Measurements from ENCODE around the gene GNPTAB. TPM values are rescaled to one million over a fixed set of nuclear protein-coding genes. Genes with fewer than 3 reads are reported as not detected.
"Not testable (repeated sequence)": the region's sequence is repeated elsewhere in the genome, so short reads cannot be mapped to it uniquely, and the experiment has no call there.

Gene GNPTAB
- total RNA-seq, 2 donors from 2014 or later: 139 to 186 TPM

DNA sequence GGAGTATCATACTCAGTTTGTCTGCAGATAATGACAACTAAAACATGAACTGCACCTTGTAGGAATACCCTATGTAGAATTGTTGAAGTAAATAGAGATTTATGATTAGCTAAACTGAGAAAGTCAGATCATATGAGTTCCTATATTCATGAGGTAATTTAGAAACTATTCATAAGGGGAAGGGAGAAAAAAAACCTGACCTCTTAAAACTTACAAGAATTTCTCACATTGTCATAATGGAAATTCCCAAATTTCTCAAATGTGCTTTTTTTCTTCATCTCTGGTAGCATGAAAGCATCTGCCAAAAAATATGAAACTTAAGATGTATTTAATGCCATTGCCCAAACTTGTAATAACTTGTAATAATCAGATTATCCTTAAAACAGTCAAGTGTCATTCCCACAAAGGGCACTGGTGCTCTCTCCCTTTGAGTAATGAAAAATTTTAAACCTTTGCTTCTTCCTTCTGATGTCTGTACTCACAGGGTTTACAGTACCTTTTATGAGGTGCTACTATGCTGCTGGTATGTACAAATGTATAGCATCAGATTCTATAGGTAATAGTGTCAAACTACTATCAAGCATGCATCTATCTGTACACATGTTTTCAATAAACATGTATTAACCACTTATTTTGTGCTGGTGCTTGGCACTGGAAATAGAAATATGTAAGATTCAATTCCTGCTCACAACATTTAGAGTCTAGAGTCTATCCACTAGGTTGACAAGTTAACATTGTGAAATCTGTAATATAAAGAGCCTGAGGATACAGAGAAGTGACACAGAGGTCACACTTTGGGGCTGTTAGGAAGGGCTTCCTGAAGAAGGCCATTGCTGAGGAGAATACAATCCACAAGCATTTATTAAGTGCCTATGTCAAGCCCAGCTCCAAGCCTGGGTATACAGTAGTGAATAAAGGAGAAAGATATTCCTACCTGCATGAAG is 29.2 kb upstream of the GNPTAB start:
- Mint-ChIP-seq H3K4me1 (ENCODE audit: low read depth in 2 of 2) (peaks cover 38 to 40% of the 10 kb centered on the region in 2 donors), H3K9me3 (peaks cover 1% of the 10 kb centered on the region), H3K27ac (no peak overlapping the region), H3K4me3 (peak overlapping the region; percentile 76), H3K36me3 (peaks cover 7% of the 10 kb centered on the region), H3K27me3 (no peaks in the 10 kb centered on the region)
- DNase-seq (ENCODE audit: low spot score) (no peak), ATAC-seq (peak; percentile 75 to 80)

DNA sequence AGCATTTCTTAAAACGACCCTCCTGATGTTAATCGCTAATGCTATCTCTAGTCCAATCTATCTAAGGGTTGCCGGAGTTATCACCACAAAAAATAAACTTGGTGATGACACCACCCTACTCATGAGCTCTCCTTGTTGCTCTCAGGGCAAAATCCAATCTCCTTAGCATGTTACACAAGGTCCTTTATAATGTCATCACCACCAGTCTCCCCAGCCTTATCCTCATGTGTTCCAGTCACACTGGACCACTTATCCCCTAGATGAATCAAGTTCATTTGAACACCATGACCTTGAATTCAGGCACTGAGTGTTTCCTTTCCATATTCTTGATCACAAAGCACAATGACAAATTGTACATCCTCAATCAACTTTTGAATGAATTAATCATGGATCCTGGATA is 27.6 kb upstream of the GNPTAB start:
- H3K9me3 Mint-ChIP-seq: no peaks in the 10 kb centered on the region
- H3K4me3 Mint-ChIP-seq: no peak overlapping the region
- DNase-seq (ENCODE audit: low spot score) (no peak), ATAC-seq (no peak)
- H3K27ac Mint-ChIP-seq: no peak overlapping the region
- H3K27me3 Mint-ChIP-seq: no peaks in the 10 kb centered on the region
- peaks cover 5% of the 10 kb centered on the region for H3K36me3 Mint-ChIP-seq
- H3K4me1 Mint-ChIP-seq (ENCODE audit: low read depth in 2 of 2): peaks cover 42 to 46% of the 10 kb centered on the region in 2 donors

DNA sequence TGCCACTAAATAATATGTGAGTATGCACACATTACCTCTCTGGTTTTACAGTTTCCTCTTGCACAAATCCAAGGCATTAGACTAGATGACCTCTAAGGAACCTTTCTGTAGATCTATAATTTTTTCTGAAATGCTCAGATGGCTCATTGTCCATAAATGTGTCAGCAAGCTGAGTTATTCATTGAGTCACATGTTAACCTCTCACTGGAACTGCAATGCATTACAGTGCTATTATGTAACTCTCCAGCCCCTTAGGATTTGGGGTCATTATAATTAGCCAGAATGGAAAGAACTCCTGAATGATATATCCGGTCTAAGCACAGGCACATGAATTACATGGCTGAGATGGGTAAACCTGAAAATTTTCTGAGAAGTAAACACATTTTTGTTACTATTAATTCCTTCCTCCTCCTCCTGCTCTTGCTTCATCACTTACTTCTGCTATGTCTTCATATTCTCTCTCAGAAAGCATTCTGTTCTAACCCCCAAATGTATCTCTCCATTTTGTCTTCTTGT is 26.3 kb upstream of the GNPTAB start:
- no peaks in the 10 kb centered on the region for H3K9me3 Mint-ChIP-seq
- no peak for DNase-seq (ENCODE audit: low spot score)
- no peak overlapping the region for H3K4me3 Mint-ChIP-seq
- no peak overlapping the region for H3K27ac Mint-ChIP-seq
- H3K36me3 Mint-ChIP-seq: peaks cover 5% of the 10 kb centered on the region
- H3K4me1 Mint-ChIP-seq (ENCODE audit: low read depth in 2 of 2): peaks cover 40 to 46% of the 10 kb centered on the region in 2 donors
- peak; percentile 58 to 63 for ATAC-seq
- H3K27me3 Mint-ChIP-seq: no peaks in the 10 kb centered on the region

DNA sequence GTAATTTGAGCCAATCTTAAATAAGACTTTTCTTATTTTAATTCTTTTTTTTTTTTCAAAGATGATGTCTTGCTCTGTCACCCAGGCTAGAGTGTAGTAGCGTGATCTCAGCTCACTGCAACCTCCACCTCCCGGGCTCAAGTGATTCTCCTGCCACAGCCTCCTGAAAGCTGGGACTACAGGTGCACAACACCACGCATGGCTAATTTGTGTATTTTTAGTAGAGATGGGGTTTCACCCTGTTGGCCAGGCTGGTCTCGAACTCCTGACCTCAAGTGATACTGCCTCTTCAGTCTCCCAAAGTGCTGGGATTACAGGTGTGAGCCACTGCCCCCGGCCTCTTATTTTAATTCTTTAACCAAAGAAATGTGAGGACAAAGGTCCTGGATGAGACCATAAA is 25.9 kb upstream of the GNPTAB start:
- ATAC-seq; H3K4me3 Mint-ChIP-seq; H3K9me3 Mint-ChIP-seq; H3K36me3 Mint-ChIP-seq; H3K27ac Mint-ChIP-seq; H3K27me3 Mint-ChIP-seq; DNase-seq (ENCODE audit: low spot score): not testable (repeated sequence)
- peaks cover 40 to 46% of the 10 kb centered on the region in 2 donors for H3K4me1 Mint-ChIP-seq (ENCODE audit: low read depth in 2 of 2)

DNA sequence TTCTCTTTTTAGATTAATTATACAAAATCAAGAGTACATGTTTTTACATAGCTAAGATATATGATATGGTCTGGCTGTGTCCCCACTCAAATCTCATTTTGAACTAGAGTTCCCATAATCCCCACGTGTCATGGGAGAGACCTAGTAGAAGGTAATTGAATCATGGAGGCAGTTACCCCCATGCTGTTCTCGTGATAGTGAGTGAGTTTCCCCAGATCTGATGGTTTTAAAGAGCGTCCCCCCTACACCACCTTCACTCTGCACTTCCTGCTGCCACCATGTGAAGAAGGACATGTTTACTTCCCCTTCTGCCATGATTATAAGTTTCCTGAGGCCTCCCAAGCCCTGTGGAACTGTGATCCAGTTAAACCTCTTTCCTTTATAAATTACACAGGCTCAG is 25.2 kb upstream of the GNPTAB start:
- Mint-ChIP-seq H3K27me3 (no peaks in the 10 kb centered on the region), H3K4me1 (ENCODE audit: low read depth in 2 of 2) (peaks cover 39 to 43% of the 10 kb centered on the region in 2 donors), H3K9me3 (no peaks in the 10 kb centered on the region), H3K4me3 (peak overlapping the region; percentile 9), H3K36me3 (peaks cover 5% of the 10 kb centered on the region), H3K27ac (peak overlapping the region in 1 of 2 donors; percentile 85)
- DNase-seq (ENCODE audit: low spot score) (no peak), ATAC-seq (no peak)

DNA sequence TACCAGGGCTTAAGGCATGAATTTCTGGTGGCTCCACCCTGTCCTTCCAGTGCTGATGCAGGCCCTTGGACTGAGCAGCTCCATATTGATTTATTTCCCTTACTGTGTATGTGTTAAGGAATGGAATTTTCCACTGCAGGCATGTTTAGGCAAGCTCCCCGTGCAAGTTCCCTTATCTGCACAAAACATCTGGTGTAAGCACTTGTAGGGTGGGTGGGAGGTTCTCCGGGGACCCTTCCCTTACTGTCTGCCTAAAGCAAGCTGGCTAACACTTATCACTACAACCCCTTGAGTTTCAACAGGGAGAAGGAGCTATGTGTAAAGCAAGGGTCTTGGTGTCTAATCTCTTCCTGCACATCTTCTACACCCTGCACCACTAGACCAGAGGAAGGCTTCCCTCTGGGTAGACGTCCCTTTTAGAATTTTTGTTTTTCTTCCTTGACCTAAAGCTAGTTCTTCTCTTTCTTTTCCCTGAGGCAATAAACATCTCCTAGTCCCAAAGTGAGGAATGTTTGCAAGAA is 24.7 kb upstream of the GNPTAB start:
- peak overlapping the region in 1 of 2 donors; percentile 85 for H3K27ac Mint-ChIP-seq
- ATAC-seq: no peak
- DNase-seq (ENCODE audit: low spot score): no peak
- H3K36me3 Mint-ChIP-seq: peaks cover 5% of the 10 kb centered on the region
- H3K27me3 Mint-ChIP-seq: no peaks in the 10 kb centered on the region
- H3K9me3 Mint-ChIP-seq: no peaks in the 10 kb centered on the region
- peaks cover 39 to 43% of the 10 kb centered on the region in 2 donors for H3K4me1 Mint-ChIP-seq (ENCODE audit: low read depth in 2 of 2)
- peak overlapping the region; percentile 9 for H3K4me3 Mint-ChIP-seq

DNA sequence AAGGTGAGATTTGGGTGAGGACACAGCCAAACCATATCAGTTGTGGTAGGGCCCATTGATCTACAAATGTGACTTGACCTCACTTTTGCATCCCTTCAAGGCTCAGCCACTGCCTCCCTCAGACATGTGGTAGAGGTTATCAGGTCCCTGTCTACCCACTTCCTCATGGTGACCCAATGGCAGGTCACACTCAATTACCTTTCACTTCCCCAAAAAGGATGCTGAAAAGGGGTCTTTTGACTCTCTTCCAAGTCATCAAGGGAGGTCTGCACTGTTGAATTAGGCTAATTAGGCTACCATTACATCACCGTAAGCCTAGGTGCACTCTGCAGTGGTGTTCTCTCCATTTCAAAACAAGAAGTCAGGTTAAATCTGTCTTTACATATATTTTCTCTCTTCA is 24.0 kb upstream of the GNPTAB start:
- DNase-seq (ENCODE audit: low spot score) (no peak), ATAC-seq (no peak)
- Mint-ChIP-seq H3K27me3 (no peaks in the 10 kb centered on the region), H3K4me3 (no peak overlapping the region), H3K36me3 (peaks cover 5% of the 10 kb centered on the region), H3K27ac (peak overlapping the region in 1 of 2 donors; percentile 85), H3K4me1 (ENCODE audit: low read depth in 2 of 2) (peaks cover 37 to 43% of the 10 kb centered on the region in 2 donors), H3K9me3 (no peaks in the 10 kb centered on the region)

DNA sequence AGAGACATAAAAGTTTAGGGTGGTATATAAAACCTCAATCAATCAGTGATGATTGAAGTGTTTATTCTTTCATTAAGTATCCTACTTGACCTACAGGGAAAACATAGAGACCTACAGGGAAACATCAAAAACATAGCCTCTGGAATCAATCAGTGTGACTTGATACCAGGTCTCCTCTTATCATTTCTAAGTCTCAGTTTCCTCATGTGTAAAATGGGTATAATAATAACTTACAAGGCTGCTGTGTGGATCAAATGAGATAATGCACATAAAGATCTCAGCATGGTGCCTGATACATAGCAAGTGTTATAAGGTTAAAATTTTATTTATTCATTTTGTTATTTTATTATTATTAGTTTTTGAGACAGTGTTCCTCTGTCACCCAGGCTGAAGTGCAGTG is 22.2 kb upstream of the GNPTAB start:
- H3K27ac Mint-ChIP-seq: no peak overlapping the region
- no peak for ATAC-seq

DNA sequence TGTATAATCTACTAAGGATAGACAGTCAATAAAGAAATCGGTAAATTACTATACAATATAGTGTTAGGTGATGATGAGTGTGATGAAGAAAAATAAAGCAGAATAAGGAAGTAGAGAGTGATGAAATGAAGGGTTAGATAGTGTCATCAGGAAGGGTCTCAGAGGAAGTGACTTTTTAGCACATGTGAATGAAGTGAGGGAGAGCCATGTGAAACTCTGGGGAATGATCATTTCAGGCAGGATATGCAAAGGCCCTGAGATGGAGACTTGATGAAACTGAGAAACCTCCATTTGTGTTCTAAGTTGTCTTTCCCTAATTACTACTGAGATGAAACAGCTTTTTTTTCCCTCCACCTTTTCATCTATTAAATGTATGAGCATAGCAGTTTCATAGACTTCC is 19.4 kb upstream of the GNPTAB start:
- ATAC-seq: peak; percentile 63 to 78
- Mint-ChIP-seq H3K36me3 (no peaks in the 10 kb centered on the region), H3K9me3 (no peaks in the 10 kb centered on the region), H3K4me1 (ENCODE audit: low read depth in 2 of 2) (peaks cover 23 to 24% of the 10 kb centered on the region in 2 donors), H3K27me3 (no peaks in the 10 kb centered on the region), H3K27ac (peak overlapping the region; percentile 1 to 81), H3K4me3 (peak overlapping the region; percentile 0)
- DNase-seq (ENCODE audit: low spot score): no peak

More for the DNA sequence above, 22.2 kb upstream of the GNPTAB start:
- Mint-ChIP-seq H3K4me1 (ENCODE audit: low read depth in 2 of 2) (peaks cover 28 to 33% of the 10 kb centered on the region in 2 donors), H3K9me3 (no peaks in the 10 kb centered on the region), H3K27me3 (no peaks in the 10 kb centered on the region), H3K36me3 (peaks cover 5% of the 10 kb centered on the region), H3K4me3 (no peak overlapping the region)
- no peak for DNase-seq (ENCODE audit: low spot score)

DNA sequence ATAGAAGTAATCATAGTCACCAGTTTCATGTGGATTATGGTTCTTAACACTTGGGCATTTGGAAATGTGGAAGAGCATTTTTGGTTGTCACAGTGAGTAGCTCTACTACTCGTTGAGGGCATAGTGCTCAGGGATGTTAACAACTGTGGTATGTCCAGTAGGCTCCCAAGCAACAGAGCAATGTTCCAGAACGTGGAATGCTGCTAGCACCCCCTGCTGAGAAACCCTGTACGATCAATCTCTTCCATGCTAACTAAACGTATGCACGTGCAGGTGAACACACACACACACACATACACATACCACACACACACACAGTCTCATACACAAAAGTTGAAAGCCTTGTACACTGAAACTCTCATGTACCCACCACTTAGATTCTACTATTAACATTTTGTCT is 16.6 kb upstream of the GNPTAB start:
- Mint-ChIP-seq H3K4me1 (ENCODE audit: low read depth in 2 of 2) (peaks cover 12 to 21% of the 10 kb centered on the region in 2 donors), H3K36me3 (no peaks in the 10 kb centered on the region), H3K27me3 (no peaks in the 10 kb centered on the region), H3K4me3 (no peak overlapping the region), H3K27ac (peak overlapping the region in 1 of 2 donors; percentile 30), H3K9me3 (no peaks in the 10 kb centered on the region)
- ATAC-seq (no peak), DNase-seq (ENCODE audit: low spot score) (no peak)

DNA sequence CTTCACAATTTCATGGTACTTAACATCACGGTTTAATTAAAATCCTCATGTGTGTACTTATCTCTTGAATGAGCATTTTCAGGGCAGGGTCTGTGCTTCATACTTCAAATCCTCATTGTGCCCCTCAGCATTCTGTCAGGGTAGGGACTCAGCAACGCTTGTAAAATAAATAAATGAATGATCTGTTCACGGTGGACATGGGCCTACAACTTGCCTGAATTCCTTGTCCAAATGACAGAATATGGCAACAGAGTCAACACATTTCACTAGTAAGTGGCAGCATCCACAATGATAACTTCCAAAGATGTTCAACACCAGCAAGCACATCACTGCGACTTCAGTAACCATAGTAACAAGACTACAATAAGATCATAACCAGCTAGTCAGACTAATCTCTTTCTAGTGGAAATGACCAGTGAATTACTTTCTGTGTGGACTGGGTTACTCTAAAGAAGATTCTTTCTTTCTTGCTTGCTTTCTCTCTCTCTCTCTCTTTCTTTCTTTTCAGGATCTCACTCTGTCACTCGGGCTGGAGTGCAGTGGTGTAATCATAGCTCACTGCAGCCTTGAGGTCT is 14.5 kb upstream of the GNPTAB start:
- Mint-ChIP-seq H3K36me3 (no peaks in the 10 kb centered on the region), H3K4me1 (ENCODE audit: low read depth in 2 of 2) (peaks cover 4 to 17% of the 10 kb centered on the region in 2 donors), H3K4me3 (no peak overlapping the region), H3K27ac (peak overlapping the region in 1 of 2 donors; percentile 56), H3K9me3 (no peaks in the 10 kb centered on the region), H3K27me3 (no peaks in the 10 kb centered on the region)
- DNase-seq (ENCODE audit: low spot score): no peak
- no peak for ATAC-seq

DNA sequence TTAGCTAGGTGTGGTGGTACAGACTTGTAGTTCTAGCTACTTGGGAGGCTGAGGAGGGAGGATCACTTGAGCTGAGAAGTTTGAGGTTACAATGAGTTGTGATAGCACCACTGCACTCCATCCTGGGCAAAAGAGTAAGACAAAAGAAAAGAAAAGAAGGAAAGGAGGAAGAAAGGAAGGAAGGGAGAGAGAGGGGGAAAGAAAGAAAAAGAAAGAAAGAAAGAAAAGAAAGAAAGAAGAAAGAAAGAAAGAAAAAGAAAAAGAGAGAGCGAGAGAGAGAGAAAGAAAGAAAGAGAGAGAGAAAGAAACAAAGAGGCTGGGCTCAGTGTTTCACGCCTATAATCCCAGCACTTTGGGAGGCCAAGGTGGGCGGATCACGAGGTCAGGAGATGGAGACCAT is 10.3 kb upstream of the GNPTAB start:
- Mint-ChIP-seq H3K27me3 (no peaks in the 10 kb centered on the region), H3K36me3 (no peaks in the 10 kb centered on the region), H3K27ac (peak overlapping the region in 1 of 2 donors; percentile 92), H3K4me3 (no peak overlapping the region), H3K9me3 (no peaks in the 10 kb centered on the region), H3K4me1 (ENCODE audit: low read depth in 2 of 2) (peaks cover 10 to 24% of the 10 kb centered on the region in 2 donors)
- ATAC-seq (no peak), DNase-seq (ENCODE audit: low spot score) (no peak)

DNA sequence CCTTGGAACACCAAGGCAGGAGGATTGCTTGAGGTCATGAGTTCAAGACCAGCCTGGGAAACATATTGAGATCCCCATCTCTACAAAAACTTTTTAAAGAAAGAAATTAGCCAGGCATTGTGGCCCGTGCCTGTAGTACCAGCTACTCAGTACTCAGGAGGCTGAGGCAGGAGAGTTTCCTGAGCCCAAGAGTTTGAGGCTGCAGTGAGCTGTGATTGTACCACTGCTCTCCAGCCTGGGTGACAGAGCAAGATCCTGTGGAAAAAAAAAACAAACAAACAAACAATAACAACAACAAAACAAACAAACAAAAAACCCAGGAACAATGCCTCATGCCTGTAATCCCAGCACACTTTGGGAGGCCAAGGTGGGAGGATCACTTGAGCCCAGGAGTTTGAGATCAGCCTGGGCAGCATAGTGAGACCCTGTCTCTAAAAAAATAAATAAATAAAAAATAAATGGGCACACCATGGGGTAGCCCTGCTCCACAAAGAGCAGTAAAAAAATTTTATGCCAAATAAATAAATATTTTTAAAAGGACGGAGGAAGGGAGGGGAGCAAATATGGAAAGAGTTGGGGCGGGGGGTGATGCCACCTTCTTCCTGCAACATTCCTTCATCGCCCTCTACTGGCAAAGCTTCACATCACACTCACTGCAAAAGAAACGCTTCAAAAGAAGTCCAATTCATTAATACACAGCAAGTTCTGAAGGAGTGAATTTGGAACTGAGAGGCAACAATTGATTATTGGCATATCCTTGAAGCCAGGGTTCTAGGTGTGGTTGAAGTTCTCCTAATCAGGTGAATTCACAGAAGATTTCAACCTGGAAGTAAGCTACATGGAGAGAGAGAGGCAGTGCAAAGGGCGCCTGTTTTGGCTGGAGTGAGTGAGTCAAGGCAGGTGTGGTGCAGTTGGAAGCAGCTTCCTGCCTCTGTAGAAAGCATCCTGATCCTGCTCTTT is 8.8 kb upstream of the GNPTAB start:
- Mint-ChIP-seq H3K27ac (peak overlapping the region; percentile 54 to 92), H3K9me3 (no peaks in the 10 kb centered on the region), H3K36me3 (no peaks in the 10 kb centered on the region), H3K4me1 (ENCODE audit: low read depth in 2 of 2) (peaks cover 10 to 19% of the 10 kb centered on the region in 2 donors), H3K27me3 (no peaks in the 10 kb centered on the region), H3K4me3 (peak overlapping the region; percentile 43)
- ATAC-seq (peak; percentile 53 to 79), DNase-seq (ENCODE audit: low spot score) (peak; percentile 78)

Data from natural killer cell treated with Interleukin-12 subunit alpha and Interleukin-12 subunit beta and Interleukin-15 and Interleukin-18, amount 100 ng/mL, for 72 hours (primary cell).